Breast epithelium (tissue), 3 donors: ENCODE data around the gene VEPH1.

ENCODE experiments used
- CTCF ChIP-seq, 3 donors: fragments of 450-650 bp; IDR thresholded peaks; one replicate each; pipeline ENCODE4 v1.5.1; 2016 to 2017; ENCODE audit warnings: antibody characterized with exemption in 3 of 3, mild to moderate bottlenecking in 3 of 3, moderate library complexity in 3 of 3
- POLR2A ChIP-seq: fragments of 450-650 bp; IDR thresholded peaks from one replicate; pipeline ENCODE4 v1.6.1; 2016; ENCODE audit warnings: antibody characterized with exemption, mild to moderate bottlenecking, moderate library complexity
- POLR2AphosphoS5 ChIP-seq, 3 donors: sonication (generic); formaldehyde crosslinking; IDR thresholded peaks; one replicate each; pipeline ENCODE4 v1.6.1; 2017; ENCODE audit warnings: antibody characterized with exemption in 3 of 3

- TF ChIP-seq POLR2A (no peak), CTCF (IDR thresholded peaks at IDR 0.05) (no peak), POLR2AphosphoS5 (IDR thresholded peaks at IDR 0.05) (no peak)
Measured at GRCh38 chr3:157410945-157411344, 92.3 kb downstream of the VEPH1 start.
